ENCODE measurements around the gene HSD17B14.

GRCh38 chr19:48772503-48772953, 63.8 kb downstream of the HSD17B14 start:
- TF ChIP-seq REST (IDR thresholded peaks at IDR 0.05; ENCODE audit: borderline replicate concordance) (no peak), REST (CRISPR knock-in tag; IDR thresholded peaks at IDR 0.05; ENCODE audit: low read depth) (no peak)
- TF ChIP-seq, protein P1, sequence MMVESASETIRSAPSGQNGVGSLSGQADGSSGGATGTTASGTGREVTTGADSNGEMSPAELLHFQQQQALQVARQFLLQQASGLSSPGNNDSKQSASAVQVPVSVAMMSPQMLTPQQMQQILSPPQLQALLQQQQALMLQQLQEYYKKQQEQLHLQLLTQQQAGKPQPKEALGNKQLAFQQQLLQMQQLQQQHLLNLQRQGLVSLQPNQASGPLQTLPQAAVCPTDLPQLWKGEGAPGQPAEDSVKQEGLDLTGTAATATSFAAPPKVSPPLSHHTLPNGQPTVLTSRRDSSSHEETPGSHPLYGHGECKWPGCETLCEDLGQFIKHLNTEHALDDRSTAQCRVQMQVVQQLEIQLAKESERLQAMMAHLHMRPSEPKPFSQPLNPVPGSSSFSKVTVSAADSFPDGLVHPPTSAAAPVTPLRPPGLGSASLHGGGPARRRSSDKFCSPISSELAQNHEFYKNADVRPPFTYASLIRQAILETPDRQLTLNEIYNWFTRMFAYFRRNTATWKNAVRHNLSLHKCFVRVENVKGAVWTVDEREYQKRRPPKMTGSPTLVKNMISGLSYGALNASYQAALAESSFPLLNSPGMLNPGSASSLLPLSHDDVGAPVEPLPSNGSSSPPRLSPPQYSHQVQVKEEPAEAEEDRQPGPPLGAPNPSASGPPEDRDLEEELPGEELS (CRISPR knock-in tag; IDR thresholded peaks at IDR 0.05; ENCODE audit: borderline replicate concordance) = no peak

Measured in K562 (cell line).